HepG2 (cell line): ENCODE data around the gene CENPC. TPM values are rescaled to one million over a fixed set of nuclear protein-coding genes. Genes with fewer than 3 reads are reported as not detected.

Experiments
- ATAC-seq: fragments of 200-7000 bp; cut with Tn5 transposase; 3 replicates; pipeline ENCODE4 v1.9.1; 2020; ENCODE audit warnings: mild to moderate bottlenecking, moderate library complexity
- BruUV-seq: library from RNA; stranded (reverse); fragments of 400-500 nt; replicated peaks from 2 replicates; lab custom pipeline; 2021; lab: Mats Ljungman, UMichigan
- CTCF ChIA-PET: fragments of 300-600 bp; formaldehyde crosslinking; extraction: SDS; loops from one replicate; lab custom pipeline; 2021; ENCODE audit warnings: low total read pairs, inconsistent platforms, low intra/inter-chr PET ratio; lab: Yijun Ruan, JAX
- POLR2A ChIA-PET: fragments of 350-600 bp; sonication (Branson Sonifier 250); formaldehyde crosslinking; loops from one replicate; lab custom pipeline; 2020; ENCODE audit warnings: antibody characterized with exemption, inconsistent platforms; lab: Yijun Ruan, JAX
- DNase-seq: peaks from one replicate; pipeline ENCODE4 v3.0.0-alpha.2; 2015; ENCODE audit warnings: low spot score
- FAIRE-seq: peaks from 3 replicates; lab custom pipeline; 2011; peaks lifted over from hg19 to GRCh38; lab: Jason Lieb, UNC
- H2AFZ ChIP-seq: one replicate; pipeline ENCODE4 v1.6.1; 2011; ENCODE audit warnings: low read length, inconsistent platforms
- H3K27ac ChIP-seq: fragments of 300-600 bp; 3 replicates; pipeline ENCODE4 v1.8.0; 2011; ENCODE audit warnings: mixed run types, mild to moderate bottlenecking, mixed read lengths, low read length, inconsistent platforms; ENCODE audit not compliant: insufficient read depth; ENCODE audit errors: extremely low read length
- H3K27me3 ChIP-seq, 2 experiments: fragments of 200-600 bp in 1 of 2; 2 replicates in 1 of 2; 3 replicates in 1 of 2; pipeline versions ENCODE4 v1.6.0 to v1.8.0; 2011; ENCODE audit warnings: low read length in 2 of 2, mild to moderate bottlenecking in 2 of 2, moderate library complexity in 2 of 2, inconsistent platforms in 1 of 2; ENCODE audit not compliant: insufficient read depth in 2 of 2, control insufficient read depth in 1 of 2
- H3K36me3 ChIP-seq, 2 experiments: fragments of 200-600 bp in 1 of 2; replicated peaks in 1 of 2; 2 replicates in 1 of 2; 3 replicates in 1 of 2; pipeline versions ENCODE4 v1.5.1 to v1.8.0; 2011; ENCODE audit warnings: low read length in 2 of 2, inconsistent platforms in 1 of 2; ENCODE audit not compliant: insufficient read depth in 2 of 2, control insufficient read depth in 1 of 2
- H3K4me1 ChIP-seq: 2 replicates; pipeline ENCODE4 v1.5.1; 2012; ENCODE audit warnings: low read length, inconsistent platforms; ENCODE audit not compliant: insufficient read depth
- H3K4me2 ChIP-seq: 2 replicates; pipeline ENCODE4 v1.6.0; 2011; ENCODE audit warnings: low read depth, low read length, inconsistent platforms
- H3K4me3 ChIP-seq, 3 experiments: fragments of 200-600 bp in 1 of 3; sonication (generic), shearing (Covaris generic) in 1 of 3; replicated peaks in 1 of 3; 2 replicates each; pipeline ENCODE4 v1.5.1; 2011 to 2016; ENCODE audit warnings: low read length in 3 of 3, inconsistent platforms in 2 of 3, low read depth in 2 of 3, mild to moderate bottlenecking in 2 of 3, control low read depth in 1 of 3, mixed read lengths in 1 of 3; ENCODE audit not compliant: insufficient read depth in 1 of 3
- H3K79me2 ChIP-seq: one replicate; pipeline ENCODE4 v1.6.1; 2011; ENCODE audit warnings: low read length, inconsistent platforms; ENCODE audit not compliant: insufficient read depth
- H3K9ac ChIP-seq: 2 replicates; pipeline ENCODE4 v1.6.0; 2011; ENCODE audit warnings: mild to moderate bottlenecking, low read depth, low read length, inconsistent platforms; ENCODE audit not compliant: insufficient read depth
- H3K9me3 ChIP-seq: 2 replicates; pipeline ENCODE4 v1.5.1; 2012; ENCODE audit warnings: mild to moderate bottlenecking, low read length
- H4K20me1 ChIP-seq: 2 replicates; pipeline ENCODE4 v1.6.0; 2011; ENCODE audit warnings: inconsistent platforms, mild to moderate bottlenecking, low read length, moderate library complexity; ENCODE audit not compliant: insufficient read depth
- ATF7 ChIP-seq, 2 experiments: fragments of 450-650 bp in 1 of 2; sonication (generic) in 1 of 2; formaldehyde crosslinking in 1 of 2; IDR thresholded peaks; 2 replicates each; pipeline versions ENCODE4 v1.4.0 to v1.6.1; 2016 to 2020; ENCODE audit warnings: antibody characterized with exemption in 1 of 2, mild to moderate bottlenecking in 1 of 2, missing genetic modification reagents in 1 of 2
- ATRX ChIP-seq: sonication (generic); formaldehyde crosslinking; IDR thresholded peaks from 2 replicates; pipeline ENCODE4 v1.4.0; 2020; ENCODE audit warnings: missing genetic modification reagents, borderline replicate concordance
- GMEB2 ChIP-seq: IDR thresholded peaks from 2 replicates; pipeline ENCODE4 v1.6.1; 2016; ENCODE audit warnings: missing biosample characterization, missing genetic modification reagents, low read depth
- HDAC2 ChIP-seq: sonication (generic); formaldehyde crosslinking; IDR thresholded peaks from 2 replicates; pipeline ENCODE4 v1.4.0; 2020; ENCODE audit warnings: missing genetic modification reagents
- MZF1 ChIP-seq: sonication (generic); formaldehyde crosslinking; IDR thresholded peaks from 2 replicates; pipeline ENCODE4 v1.8.1; 2023; ENCODE audit warnings: mild to moderate bottlenecking, missing genetic modification reagents, borderline replicate concordance
- NFAT5 ChIP-seq: sonication (generic); formaldehyde crosslinking; IDR thresholded peaks from 2 replicates; pipeline ENCODE4 v1.4.0; 2020; ENCODE audit warnings: missing genetic modification reagents
- RBAK ChIP-seq: sonication (generic); formaldehyde crosslinking; IDR thresholded peaks from 2 replicates; pipeline ENCODE4 v1.5.1; 2020; ENCODE audit warnings: mild to moderate bottlenecking, missing genetic modification reagents
- SIX1 ChIP-seq: sonication (generic); formaldehyde crosslinking; IDR thresholded peaks from 2 replicates; pipeline ENCODE4 v1.4.0; 2020; ENCODE audit warnings: missing genetic modification reagents, borderline replicate concordance
- SMYD3 ChIP-seq: sonication (generic); formaldehyde crosslinking; IDR thresholded peaks from 2 replicates; pipeline ENCODE4 v1.8.1; 2023; ENCODE audit warnings: mild to moderate bottlenecking, missing genetic modification reagents
- SYNCRIP ChIP-seq: fragments of 200-400 bp; formaldehyde crosslinking; IDR thresholded peaks from 2 replicates; pipeline ENCODE4 v1.6.1; 2018; ENCODE audit warnings: mild to moderate bottlenecking, low read depth, low read length; ENCODE audit not compliant: insufficient read depth
- TOE1 ChIP-seq: sonication (generic); formaldehyde crosslinking; IDR thresholded peaks from 2 replicates; pipeline ENCODE4 v1.4.0; 2020; ENCODE audit warnings: mild to moderate bottlenecking, missing genetic modification reagents
- ZNF230 ChIP-seq: sonication (generic); formaldehyde crosslinking; IDR thresholded peaks from 2 replicates; pipeline ENCODE4 v1.4.0; 2020; ENCODE audit warnings: mild to moderate bottlenecking, missing genetic modification reagents
- ZNF576 ChIP-seq: sonication (generic); formaldehyde crosslinking; IDR thresholded peaks from 2 replicates; pipeline ENCODE4 v1.4.0; 2020; ENCODE audit warnings: mild to moderate bottlenecking, missing genetic modification reagents
- ZNF605 ChIP-seq: sonication (generic); formaldehyde crosslinking; IDR thresholded peaks from 2 replicates; pipeline ENCODE4 v1.8.0; 2022; ENCODE audit warnings: mild to moderate bottlenecking, missing genetic modification reagents
- WGBS: methylation state at CpG from one replicate; pipeline ENCODE4 v1.1.6; 2017; ENCODE audit warnings: low lambda C conversion rate; 5-methylcytosine and 5-hydroxymethylcytosine counted together
- in situ Hi-C: cut with HindIII; loops from 2 replicates; pipeline ENCODE4 v1.10.0; 2017; ENCODE audit warnings: low pct_unique_long_range_greater_than_20kb; ENCODE audit not compliant: extremely low pct_ligation_motif_present
- intact Hi-C: fragments of 100-400 bp; cut with micrococcal nuclease; formaldehyde crosslinking; loops from one replicate; pipeline ENCODE4 v1.10.0; 2022; ENCODE audit not compliant: unreplicated experiment
- polyA plus RNA-seq, 8 experiments: library from polyadenylated mRNA; depleted of rRNA in 3 of 8; stranded (reverse) in 7 of 8; unstranded in 1 of 8; fragments of >200 nt; fragmentation: Illumina TruSeq in 4 of 8; extraction: Trizol in 4 of 8; gene quantifications; 2 replicates each; pipeline versions ENCODE4 v1.2.1 to v1.2.3, GENCODE V29; 2011 to 2016; ENCODE audit warnings: low read depth in 4 of 8, missing spikeins in 1 of 8, mixed read lengths in 1 of 8; ENCODE audit not compliant: insufficient read depth in 1 of 8
- total RNA-seq, 5 experiments: library from RNA; depleted of rRNA; stranded (reverse); fragments of >200 nt; fragmentation: Illumina TruSeq; extraction: Trizol; gene quantifications; 2 replicates each; pipeline ENCODE4 v1.2.3, GENCODE V29; 2016; ENCODE audit warnings: low read depth in 1 of 5

CENPC gene
- total and polyA plus RNA-seq, 2 of the 13 experiments (the other 11 are each of a cell fraction or from before 2014, with no cell fraction given), result 4.7 to 16.4 TPM

GRCh38 chr4:67571975-67572374 is 26.7 kb upstream of the CENPC start:
- 0% methylated on average over 1 of the region's 1 CpG for WGBS
- Histone ChIP-seq H3K4me1 (no peaks in the 10 kb centered on the region), H3K9ac (no peak overlapping the region), H3K79me2 (no peaks in the 10 kb centered on the region), H3K9me3 (no peaks in the 10 kb centered on the region), H3K27ac (no peak overlapping the region), H3K4me3 (no peak overlapping the region), H3K27me3 (no peaks in the 10 kb centered on the region), H2AFZ (no peak overlapping the region), H3K4me2 (no peak overlapping the region), H4K20me1 (no peaks in the 10 kb centered on the region), H3K36me3 (no peaks in the 10 kb centered on the region)
- ChIA-PET CTCF (no interaction called here), POLR2A (no interaction called here)
- in situ Hi-C loops (loop anchor here (25.0 kb wide), 1 partner anchor 340 kb away; no protein-coding TSS in a partner anchor), intact Hi-C loops (no loop called here)
- BruUV-seq, result no TSS peak
- FAIRE-seq (no peak), DNase-seq (no peak), ATAC-seq (no peak)
- TF ChIP-seq TOE1 (CRISPR knock-in tag) (no peak), SIX1 (CRISPR knock-in tag) (no peak), HDAC2 (CRISPR knock-in tag) (no peak), ATF7 (IDR thresholded peaks at IDR 0.05) (no peak), ATF7 (CRISPR knock-in tag; IDR thresholded peaks at IDR 0.05) (no peak), ATRX (CRISPR knock-in tag) (no peak), SYNCRIP (no peak), ZNF576 (CRISPR knock-in tag) (no peak), MZF1 (CRISPR knock-in tag) (no peak), ZNF230 (no peak), SMYD3 (CRISPR knock-in tag) (no peak), NFAT5 (CRISPR knock-in tag) (no peak), ZNF605 (CRISPR knock-in tag) (no peak), RBAK (CRISPR knock-in tag) (no peak), GMEB2 (CRISPR knock-in tag) (no peak)
